GDM1 (cell line): ENCODE data around the gene UAP1L1.

Experiments used
- DNase-seq: peaks from one replicate; lab custom pipeline; 2025; lab: John Stamatoyannopoulos, UW

UAP1L1 gene

GRCh38 chr9:137075275-137075775 lies 2.0 kb upstream of the UAP1L1 start:
- DNase-seq = no peak

GRCh38 chr9:137076636-137077009 lies 694 bp upstream of the UAP1L1 start:
- DNase-seq = no peak

DNA sequence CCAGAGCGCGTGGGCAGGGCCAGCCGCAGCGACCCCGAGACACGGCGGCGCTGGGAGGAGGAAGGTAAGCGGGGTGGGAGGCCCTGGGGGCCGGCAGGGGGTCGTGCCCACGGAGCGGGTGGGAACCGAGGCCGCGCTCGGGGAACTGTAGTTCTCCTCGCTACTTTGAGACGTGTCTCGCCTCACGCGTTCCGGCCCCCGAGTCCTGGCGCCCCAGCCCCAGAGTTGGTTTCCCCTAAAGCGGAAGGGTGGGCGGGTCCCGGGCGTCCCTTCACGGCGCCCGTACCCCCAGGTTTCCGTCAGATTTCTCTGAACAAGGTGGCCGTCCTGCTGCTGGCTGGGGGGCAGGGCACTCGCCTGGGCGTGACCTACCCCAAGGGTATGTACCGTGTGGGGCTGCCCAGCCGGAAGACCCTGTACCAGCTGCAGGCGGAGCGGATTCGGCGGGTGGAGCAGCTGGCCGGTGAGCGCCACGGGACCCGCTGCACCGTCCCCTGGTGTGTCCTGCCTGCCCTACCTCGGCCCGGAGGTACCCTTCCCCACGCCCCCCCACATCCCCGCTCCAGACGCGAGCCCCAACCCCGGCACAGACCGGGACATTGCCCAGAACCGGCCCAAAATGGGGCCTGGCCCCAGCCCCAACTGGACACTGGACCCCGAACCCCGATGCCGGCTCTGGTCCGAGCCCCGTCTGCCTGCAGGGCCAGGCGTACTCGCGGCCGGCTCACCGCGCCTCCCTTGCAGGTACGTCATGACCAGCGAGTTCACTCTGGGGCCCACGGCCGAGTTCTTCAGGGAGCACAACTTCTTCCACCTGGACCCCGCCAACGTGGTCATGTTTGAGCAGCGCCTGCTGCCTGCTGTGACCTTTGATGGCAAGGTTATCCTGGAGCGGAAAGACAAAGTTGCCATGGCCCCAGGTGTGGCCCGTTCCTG lies 709 bp downstream of the UAP1L1 start:
- DNase-seq = no peak

DNA sequence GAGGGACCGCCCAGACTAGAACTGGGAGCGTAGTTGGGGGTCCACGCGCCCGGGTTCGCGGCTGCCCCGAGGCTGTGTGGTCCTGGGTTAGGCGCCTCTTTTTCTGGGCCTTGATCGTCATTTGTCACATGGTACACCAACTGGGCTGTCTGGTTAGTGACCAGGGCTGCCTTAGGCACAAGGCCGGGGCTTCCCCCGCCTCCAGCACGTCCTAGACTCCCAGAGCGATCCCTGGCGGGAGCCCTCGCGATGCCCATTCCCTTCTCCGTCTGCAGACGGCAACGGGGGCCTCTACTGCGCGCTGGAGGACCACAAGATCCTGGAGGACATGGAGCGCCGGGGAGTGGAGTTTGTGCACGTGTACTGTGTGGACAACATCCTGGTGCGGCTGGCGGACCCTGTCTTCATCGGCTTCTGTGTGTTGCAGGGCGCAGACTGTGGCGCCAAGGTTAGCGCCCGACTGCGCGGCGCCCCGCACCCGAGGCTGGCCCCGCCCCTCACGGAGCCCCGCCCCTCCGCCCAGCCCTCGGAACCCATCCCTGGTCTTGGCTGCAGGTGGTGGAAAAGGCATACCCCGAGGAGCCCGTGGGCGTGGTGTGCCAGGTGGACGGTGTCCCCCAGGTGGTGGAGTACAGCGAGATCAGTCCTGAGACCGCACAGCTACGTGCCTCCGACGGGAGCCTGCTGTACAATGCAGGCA lies 1.5 kb downstream of the UAP1L1 start:
- no peak for DNase-seq

GRCh38 chr9:137079401-137079787 lies 2.1 kb downstream of the UAP1L1 start:
- no peak for DNase-seq

- DNase-seq = no peak
Measured at GRCh38 chr9:137080260-137081122, 3.2 kb downstream of the UAP1L1 start.

GRCh38 chr9:137082222-137082924 lies 5.1 kb downstream of the UAP1L1 start:
- DNase-seq = no peak

DNA sequence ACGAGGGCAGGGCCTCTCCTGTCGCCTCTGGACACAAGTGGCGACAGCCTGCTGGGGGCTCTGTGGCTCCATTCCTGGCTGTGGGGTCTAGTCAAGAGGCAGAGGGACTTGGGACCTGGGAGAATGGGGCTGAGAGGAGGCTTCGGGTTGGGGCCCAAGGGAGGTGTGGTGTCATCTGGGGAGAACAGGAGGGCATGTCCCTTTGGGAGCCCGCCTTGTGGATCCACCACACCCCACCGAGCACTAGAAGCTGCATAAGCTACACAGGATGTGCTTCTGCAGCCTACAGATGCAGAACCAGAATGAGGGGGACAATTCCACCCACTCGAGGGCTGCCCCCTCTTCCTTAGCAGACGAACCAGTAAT lies 5.6 kb downstream of the UAP1L1 start:
- DNase-seq = no peak

GRCh38 chr9:137083394-137084004 lies 6.2 kb downstream of the UAP1L1 start:
- DNase-seq = no peak

- DNase-seq = no peak
Measured at GRCh38 chr9:137084526-137084925, 7.2 kb downstream of the UAP1L1 start.

GRCh38 chr9:137085920-137086530 lies 8.7 kb downstream of the UAP1L1 start:
- DNase-seq = no peak

- DNase-seq = peak; percentile 100
Measured at GRCh38 chr9:137086531-137087408, 9.5 kb downstream of the UAP1L1 start, which contains the start of gene MAN1B1. MAN1B1 (plus strand) TSS chr9:137086985; CDS start chr9:137087000, 15 bp downstream.

DNA sequence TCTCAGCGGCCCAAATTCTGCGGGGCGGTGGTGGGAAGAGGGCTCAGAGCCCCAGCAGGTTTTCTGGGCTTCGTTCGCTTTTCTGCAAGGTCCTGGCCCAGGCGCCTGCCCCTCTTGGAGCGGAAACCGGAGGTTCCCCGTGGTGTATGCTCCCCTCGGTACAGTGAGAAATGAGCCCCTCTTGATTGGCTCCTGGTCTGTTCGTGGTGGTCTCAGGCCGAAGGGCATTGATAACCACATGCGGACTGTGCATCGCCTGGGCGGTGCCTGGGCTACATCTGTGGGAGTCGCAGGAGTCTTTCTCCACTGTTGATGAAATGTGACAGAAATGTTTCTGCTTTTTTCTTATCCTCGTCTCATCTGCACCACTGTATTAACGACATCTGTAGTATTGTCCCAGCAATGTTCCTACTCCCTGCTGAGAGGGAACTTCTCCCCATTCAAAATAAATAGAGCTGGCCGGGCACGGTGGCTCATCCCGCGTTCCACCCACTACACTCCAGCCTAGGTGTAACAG lies 10.2 kb downstream of the UAP1L1 start:
- DNase-seq = no peak

DNA sequence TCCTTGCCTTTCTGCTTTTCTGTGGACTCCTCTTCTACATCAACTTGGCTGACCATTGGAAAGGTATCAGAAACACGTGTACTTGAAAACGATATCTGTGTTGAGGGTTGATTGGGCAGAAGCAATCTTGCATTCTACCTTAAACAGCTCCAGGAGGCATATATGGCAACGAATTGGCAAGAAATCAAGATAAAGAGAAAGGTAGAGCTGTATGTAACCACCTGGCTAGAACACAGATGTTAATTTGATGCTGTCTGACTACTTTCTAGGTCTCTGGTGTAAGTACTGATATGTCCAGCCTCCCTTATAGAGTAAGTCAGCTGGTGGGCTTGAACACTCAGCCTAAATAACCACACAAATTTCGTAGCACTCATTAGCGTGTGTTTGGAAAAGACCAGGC lies 10.8 kb downstream of the UAP1L1 start:
- no peak for DNase-seq

DNA sequence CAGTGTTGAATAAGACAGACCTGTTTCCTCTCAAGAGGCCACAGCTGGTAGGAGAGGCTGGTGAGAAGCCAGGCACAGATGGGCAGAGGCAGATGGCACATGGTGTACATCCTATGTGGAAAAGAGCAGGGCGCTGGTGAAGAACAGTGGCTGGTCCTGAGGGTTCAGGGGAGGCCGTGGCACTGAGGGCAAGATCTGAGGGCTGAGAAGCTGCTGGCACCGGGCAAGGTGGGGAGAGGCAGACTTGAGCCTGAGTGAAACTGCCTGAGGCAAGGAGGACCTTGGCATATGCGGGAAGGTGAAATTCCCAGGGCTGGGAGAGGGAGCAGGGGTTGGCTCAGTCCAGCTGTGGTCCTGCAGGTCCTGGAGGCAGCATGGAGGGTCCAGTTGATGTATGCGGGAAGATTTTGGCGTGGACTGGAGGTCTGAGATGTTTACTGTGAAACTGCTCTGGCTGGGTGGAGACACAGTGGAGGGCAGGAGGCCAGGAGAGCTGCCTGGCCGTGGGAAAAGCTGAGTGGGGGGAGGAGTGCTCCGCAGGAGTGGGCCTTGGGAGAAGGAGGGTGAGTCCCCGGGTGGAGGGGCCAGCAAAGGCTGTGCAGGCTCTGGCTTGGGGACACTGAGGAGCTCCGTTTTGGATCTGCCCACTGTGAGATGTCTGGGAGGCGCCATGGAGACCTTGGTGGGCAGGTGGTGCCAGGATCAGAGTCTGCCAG lies 12.1 kb downstream of the UAP1L1 start:
- no peak for DNase-seq

DNA sequence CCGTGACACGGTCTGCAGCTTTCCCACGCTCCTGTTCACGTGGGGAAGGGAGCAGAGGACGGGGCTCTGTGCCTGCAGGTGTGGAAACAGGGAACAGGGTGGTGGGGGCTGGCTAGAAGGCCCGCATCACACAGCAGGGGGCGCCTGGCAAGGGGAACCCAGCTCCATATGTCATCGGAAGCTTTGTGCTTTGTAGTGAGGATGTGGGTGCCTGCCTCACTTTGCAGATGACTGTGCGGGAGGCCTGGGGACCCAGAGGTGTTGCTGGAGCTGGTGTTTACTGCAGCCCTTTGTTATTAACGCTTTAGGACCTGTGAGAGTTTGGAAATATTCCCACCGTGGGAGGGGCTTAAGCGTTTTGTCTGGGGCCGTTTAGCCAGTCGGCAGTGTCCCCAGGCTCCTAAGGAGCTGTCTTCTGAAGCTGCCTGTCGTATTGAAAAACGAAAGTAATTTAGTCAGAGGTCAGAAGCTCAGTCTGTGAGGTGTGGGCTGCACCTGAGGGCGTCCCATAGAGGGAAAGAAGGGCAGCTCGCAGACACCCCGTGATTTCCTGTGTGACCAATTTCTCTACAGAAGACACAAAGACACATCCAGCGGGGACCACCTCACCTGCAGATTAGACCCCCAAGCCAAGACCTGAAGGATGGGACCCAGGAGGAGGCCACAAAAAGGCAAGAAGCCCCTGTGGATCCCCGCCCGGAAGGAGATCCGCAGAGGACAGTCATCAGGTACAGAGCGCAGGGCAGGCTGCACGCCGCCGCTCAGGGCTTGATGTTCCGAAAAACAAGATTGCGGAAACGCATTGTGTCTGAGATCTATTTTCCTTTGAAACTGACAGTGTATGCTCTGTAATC lies 18.6 kb downstream of the UAP1L1 start:
- no peak for DNase-seq

DNA sequence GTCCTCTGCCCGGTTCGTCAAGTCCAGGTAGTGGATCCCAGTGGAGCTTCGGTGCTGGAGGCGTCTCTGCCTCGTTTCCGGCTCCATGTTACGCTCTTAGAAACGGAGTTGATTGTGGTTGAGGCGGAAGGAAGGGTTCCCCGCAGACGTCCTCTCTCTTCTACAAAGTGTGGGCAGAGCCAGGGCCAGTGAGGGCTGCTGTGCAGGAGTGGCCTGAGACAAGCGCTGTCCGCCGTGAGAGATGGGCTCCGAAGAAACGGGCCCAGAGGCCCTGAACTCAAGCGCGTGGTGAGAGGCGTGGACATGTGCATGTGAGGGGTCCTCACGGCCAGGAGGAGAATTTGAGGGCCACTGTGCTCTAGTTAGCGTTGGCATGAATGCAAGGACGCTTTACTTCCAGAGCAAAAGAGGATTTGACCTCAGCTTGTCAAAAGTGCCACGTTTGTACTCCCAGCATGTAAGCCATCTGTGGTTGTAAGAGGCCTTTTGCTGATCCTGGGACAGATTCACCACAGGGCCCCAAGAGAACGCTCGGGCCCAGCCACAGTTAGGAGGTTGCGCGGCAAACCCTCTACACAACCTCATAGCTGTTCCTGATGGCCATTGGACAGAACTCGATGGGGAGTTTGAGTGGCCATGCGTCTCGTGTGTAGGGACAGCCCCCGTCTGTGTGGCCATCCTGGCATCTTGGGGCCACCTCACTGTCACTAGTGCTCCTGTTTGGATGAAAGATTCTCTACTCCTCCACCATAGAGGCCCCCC lies 19.6 kb downstream of the UAP1L1 start:
- DNase-seq = no peak
